ACC112 (cell line): ENCODE results near the gene TMEM212.
A peak's percentile ranks its signal among the peaks of the same experiment; 100 is the strongest.
"Not testable (repeated sequence)": the region's sequence is repeated elsewhere in the genome, so short reads cannot be mapped to it uniquely, and the experiment has no call there.

Experiments used
- H2AFZ ChIP-seq: fragments of 200-600 bp; sonication (generic); one replicate; pipeline ENCODE4 v1.6.0; 2017; ENCODE audit warnings: antibody characterized with exemption, low read length; ENCODE audit not compliant: unreplicated experiment
- H3K27ac ChIP-seq: fragments of 200-600 bp; sonication (generic); 2 replicates; pipeline ENCODE4 v1.5.1; 2014; ENCODE audit warnings: low read depth, mild to moderate bottlenecking, antibody characterized with exemption, low read length, moderate library complexity
- H3K27me3 ChIP-seq: fragments of 200-600 bp; sonication (generic); 2 replicates; pipeline ENCODE4 v1.6.1; 2014; ENCODE audit warnings: mild to moderate bottlenecking, antibody characterized with exemption, low read length, moderate library complexity, mixed read lengths; ENCODE audit not compliant: insufficient read depth
- H3K36me3 ChIP-seq: fragments of 200-600 bp; sonication (generic); 2 replicates; pipeline ENCODE4 v1.6.1; 2016; ENCODE audit warnings: mild to moderate bottlenecking, antibody characterized with exemption, low read length, moderate library complexity, mixed read lengths; ENCODE audit not compliant: insufficient read depth
- H3K4me1 ChIP-seq: fragments of 200-600 bp; sonication (generic); one replicate; pipeline ENCODE4 v1.6.1; 2016; ENCODE audit warnings: low read length, mixed read lengths; ENCODE audit not compliant: insufficient read depth, unreplicated experiment, control insufficient read depth
- H3K4me3 ChIP-seq: fragments of 200-600 bp; sonication (generic); 2 replicates; pipeline ENCODE4 v1.5.1; 2014; ENCODE audit warnings: mild to moderate bottlenecking, low read depth, low read length
- H3K79me2 ChIP-seq: fragments of 200-600 bp; sonication (generic); one replicate; pipeline ENCODE4 v1.6.0; 2016; ENCODE audit warnings: low read length; ENCODE audit not compliant: control insufficient read depth, unreplicated experiment, insufficient read depth

TMEM212 gene

GRCh38 chr3:171813278-171813896 is 29.8 kb upstream of the TMEM212 start:
- Histone ChIP-seq H2AFZ (no peak overlapping the region), H3K4me1 (peaks cover 61% of the 10 kb centered on the region), H3K36me3 (no peaks in the 10 kb centered on the region), H3K27ac (peak overlapping the region; percentile 99), H3K27me3 (no peaks in the 10 kb centered on the region), H3K79me2 (no peaks in the 10 kb centered on the region), H3K4me3 (no peak overlapping the region)

GRCh38 chr3:171813897-171814460 is 29.2 kb upstream of the TMEM212 start:
- Histone ChIP-seq H3K36me3 (no peaks in the 10 kb centered on the region), H3K27ac (peak overlapping the region; percentile 99), H2AFZ (peak overlapping the region; percentile 39), H3K4me3 (no peak overlapping the region), H3K27me3 (no peaks in the 10 kb centered on the region), H3K4me1 (peaks cover 61% of the 10 kb centered on the region), H3K79me2 (no peaks in the 10 kb centered on the region)

GRCh38 chr3:171814662-171815061 is 28.5 kb upstream of the TMEM212 start:
- H3K4me3 ChIP-seq, H2AFZ ChIP-seq, H3K79me2 ChIP-seq, H3K36me3 ChIP-seq, H3K27ac ChIP-seq, H3K27me3 ChIP-seq: not testable (repeated sequence)
- peaks cover 57% of the 10 kb centered on the region for H3K4me1 ChIP-seq

GRCh38 chr3:171815973-171816595 is 27.1 kb upstream of the TMEM212 start:
- peak overlapping the region; percentile 2 for H2AFZ ChIP-seq
- peaks cover 52% of the 10 kb centered on the region for H3K4me1 ChIP-seq
- no peaks in the 10 kb centered on the region for H3K27me3 ChIP-seq
- peak overlapping the region; percentile 46 for H3K27ac ChIP-seq
- H3K4me3 ChIP-seq: no peak overlapping the region
- H3K79me2 ChIP-seq: no peaks in the 10 kb centered on the region
- no peaks in the 10 kb centered on the region for H3K36me3 ChIP-seq

GRCh38 chr3:171817074-171817800 is 25.9 kb upstream of the TMEM212 start:
- no peak overlapping the region for H2AFZ ChIP-seq
- H3K4me3 ChIP-seq: no peak overlapping the region
- H3K27ac ChIP-seq: peak overlapping the region; percentile 46
- no peaks in the 10 kb centered on the region for H3K27me3 ChIP-seq
- no peaks in the 10 kb centered on the region for H3K36me3 ChIP-seq
- H3K79me2 ChIP-seq: no peaks in the 10 kb centered on the region
- peaks cover 43% of the 10 kb centered on the region for H3K4me1 ChIP-seq

- Histone ChIP-seq H2AFZ (no peak overlapping the region), H3K27ac (no peak overlapping the region), H3K4me3 (no peak overlapping the region)
These were observed 22.1 kb upstream of the TMEM212 start for GRCh38 chr3:171821044-171821443.

GRCh38 chr3:171821778-171822358 is 21.3 kb upstream of the TMEM212 start:
- H3K4me1 ChIP-seq: peaks cover 26% of the 10 kb centered on the region
- no peaks in the 10 kb centered on the region for H3K79me2 ChIP-seq
- no peak overlapping the region for H2AFZ ChIP-seq
- no peaks in the 10 kb centered on the region for H3K27me3 ChIP-seq
- H3K4me3 ChIP-seq: no peak overlapping the region
- H3K36me3 ChIP-seq: no peaks in the 10 kb centered on the region
- H3K27ac ChIP-seq: no peak overlapping the region

More at GRCh38 chr3:171821044-171821443, 22.1 kb upstream of the TMEM212 start:
- Histone ChIP-seq H3K79me2 (no peaks in the 10 kb centered on the region), H3K36me3 (no peaks in the 10 kb centered on the region), H3K4me1 (peaks cover 32% of the 10 kb centered on the region), H3K27me3 (no peaks in the 10 kb centered on the region)

DNA sequence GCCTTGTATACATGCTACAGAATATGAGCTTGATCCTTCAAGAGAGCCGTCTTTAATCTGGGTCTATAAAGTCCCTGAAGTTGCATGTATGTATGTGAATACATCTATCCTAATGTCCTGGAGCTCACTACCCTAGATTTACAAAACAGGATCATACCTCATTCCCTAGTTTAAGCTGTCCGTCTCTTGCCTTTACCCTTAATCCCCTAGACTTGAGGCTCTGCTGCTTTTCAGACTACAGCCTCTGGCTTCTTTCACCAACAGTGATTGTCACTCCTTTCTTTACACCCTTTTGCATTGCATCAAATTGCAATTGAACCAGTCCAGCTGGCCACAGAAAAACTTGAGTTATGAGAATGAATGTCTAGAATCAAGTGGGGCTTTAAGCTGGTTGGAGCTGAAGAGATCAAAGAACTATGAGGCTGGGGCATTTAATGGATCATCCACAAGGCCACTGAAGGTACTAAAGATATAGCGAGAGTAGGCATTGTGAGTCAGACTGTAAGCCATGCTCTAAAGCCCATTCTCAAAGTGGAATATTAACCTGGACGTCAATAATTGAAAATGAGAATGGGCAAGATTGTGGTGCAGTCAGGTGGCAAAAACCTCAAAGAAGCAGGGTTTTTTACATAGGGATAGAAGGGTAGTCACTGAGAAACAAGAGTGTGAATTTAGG is 20.6 kb upstream of the TMEM212 start:
- Histone ChIP-seq H2AFZ (no peak overlapping the region), H3K4me3 (no peak overlapping the region), H3K79me2 (no peaks in the 10 kb centered on the region), H3K27me3 (no peaks in the 10 kb centered on the region), H3K27ac (no peak overlapping the region), H3K36me3 (no peaks in the 10 kb centered on the region), H3K4me1 (peaks cover 19% of the 10 kb centered on the region)

- H3K27ac ChIP-seq: no peak overlapping the region
- H3K4me1 ChIP-seq: peaks cover 27% of the 10 kb centered on the region
- no peaks in the 10 kb centered on the region for H3K36me3 ChIP-seq
- H3K27me3 ChIP-seq: no peaks in the 10 kb centered on the region
- no peaks in the 10 kb centered on the region for H3K79me2 ChIP-seq
- no peak overlapping the region for H3K4me3 ChIP-seq
- no peak overlapping the region for H2AFZ ChIP-seq
These were observed 19.0 kb upstream of the TMEM212 start for GRCh38 chr3:171824116-171824515.

DNA sequence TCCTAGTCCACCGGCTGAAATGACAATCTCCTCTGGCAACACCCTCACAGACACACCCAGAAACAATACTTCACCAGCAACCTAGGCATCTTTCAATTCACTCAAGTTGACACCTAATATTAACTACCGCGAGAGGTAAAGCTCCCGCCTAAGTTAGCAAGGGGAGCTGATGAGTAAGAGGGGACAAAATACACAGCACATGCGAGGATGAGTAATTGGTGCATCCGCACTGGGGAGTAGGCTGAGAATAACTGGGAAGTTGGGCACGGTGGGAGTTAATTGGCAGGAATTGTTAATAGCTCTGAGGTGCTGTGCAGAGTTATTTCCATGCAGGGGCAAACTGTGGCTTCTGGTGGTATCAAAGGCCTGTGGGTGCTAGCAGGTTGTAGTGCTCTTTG is 18.3 kb upstream of the TMEM212 start:
- H3K4me1 ChIP-seq: peaks cover 34% of the 10 kb centered on the region
- H3K27ac ChIP-seq: peak overlapping the region; percentile 84
- H2AFZ ChIP-seq: no peak overlapping the region
- no peaks in the 10 kb centered on the region for H3K36me3 ChIP-seq
- H3K27me3 ChIP-seq: no peaks in the 10 kb centered on the region
- H3K79me2 ChIP-seq: no peaks in the 10 kb centered on the region
- H3K4me3 ChIP-seq: no peak overlapping the region
